Cardiac atrium fibroblast (primary cell): ENCODE measurements around the gene TMEM121B. TPM values are rescaled to one million over a fixed set of nuclear protein-coding genes. Genes with fewer than 3 reads are reported as not detected.

ENCODE experiments used
- total RNA-seq: library from RNA; depleted of rRNA; stranded (reverse); fragments of >200 nt; gene quantifications from 2 replicates; pipeline ENCODE4 v1.2.3, GENCODE V29; 2015

Gene TMEM121B
- under 0.01 TPM in 1 of 2 replicates, not detected in the other for total RNA-seq

GRCh38 chr22:17121233-17122195 lies at the start of gene TMEM121B:
TMEM121B (minus strand) TSS chr22:17121360; CDS start chr22:17121127, 233 bp downstream.

GRCh38 chr22:17158568-17159503 lies 37.7 kb upstream of the TMEM121B start, which contains the start of gene HDHD5:
HDHD5 (minus strand) TSS chr22:17159277; CDS start chr22:17159251, 26 bp downstream.

GRCh38 chr22:17084554-17085276 lies 36.4 kb downstream of the TMEM121B start, which contains the start of gene IL17RA:
IL17RA (plus strand) TSS chr22:17085000; CDS start chr22:17085092, 92 bp downstream.

Other genes with a start within 250 kb of the TMEM121B start
- gene GAB4, start 113.1 kb downstream of the TMEM121B start, total RNA-seq = not detected in 2 replicates
- 13.4 and 14.7 TPM in 2 replicates for gene IL17RA, start 36.4 kb downstream of the TMEM121B start, total RNA-seq
- gene HDHD5, start 37.9 kb upstream of the TMEM121B start, total RNA-seq = 55.2 and 66.8 TPM in 2 replicates
- 0.32 and 1.3 TPM in 2 replicates for gene ADA2, start 98.1 kb upstream of the TMEM121B start, total RNA-seq
- 2.4 and 3.1 TPM in 2 replicates for gene CECR2, start 248.1 kb upstream of the TMEM121B start, total RNA-seq